Activated CD8-positive, alpha-beta memory T cell treated with anti-CD3 and anti-CD28 coated beads for 36 hours (primary cell): ENCODE results near the gene RSPH3. TPM values are rescaled to one million over a fixed set of nuclear protein-coding genes. Genes with fewer than 3 reads are reported as not detected.
"Not testable (repeated sequence)": the region's sequence is repeated elsewhere in the genome, so short reads cannot be mapped to it uniquely, and the experiment has no call there.

ENCODE experiments used
- CTCF ChIA-PET: fragments of 350-600 bp; sonication (Branson Sonifier 250); formaldehyde crosslinking; loops from one replicate; lab custom pipeline; 2021; ENCODE audit warnings: antibody characterized with exemption; lab: Charles Lee
- POLR2A ChIA-PET: fragments of 350-600 bp; sonication (Branson Sonifier 250); formaldehyde crosslinking; loops from one replicate; lab custom pipeline; 2021; ENCODE audit warnings: antibody characterized with exemption; lab: Charles Lee
- total RNA-seq, 2 experiments: library from RNA; stranded (reverse); gene quantifications; one replicate each; pipeline ENCODE4 v1.2.3, GENCODE V29; 2021

The RSPH3 gene
- total RNA-seq, 2 experiments from 2014 or later, result 4.2 to 4.5 TPM

GRCh38 chr6:158958504-158959386 lies 41.3 kb downstream of the RSPH3 start:
- POLR2A ChIA-PET, result no interaction called here
- CTCF ChIA-PET, result interaction anchor here (0.9 to 1.6 kb wide), 2 partner anchors 10 to 165 kb away, joined by 3 to 4 read pairs; no protein-coding TSS in a partner anchor

GRCh38 chr6:158955255-158955654 lies 44.7 kb downstream of the RSPH3 start:
- ChIA-PET POLR2A (no interaction called here), CTCF (no interaction called here)

- POLR2A ChIA-PET, result no interaction called here
- CTCF ChIA-PET, result interaction anchor here (1.1 kb wide), 1 partner anchor 207 kb away, joined by 3 read pairs; no protein-coding TSS in a partner anchor
Observed at GRCh38 chr6:158954753-158955152, 45.2 kb downstream of the RSPH3 start.

GRCh38 chr6:158952011-158952410 lies 48.0 kb downstream of the RSPH3 start:
- CTCF ChIA-PET, POLR2A ChIA-PET: not testable (repeated sequence)

GRCh38 chr6:158951565-158951964 lies 48.4 kb downstream of the RSPH3 start:
- CTCF ChIA-PET, POLR2A ChIA-PET: not testable (repeated sequence)

- ChIA-PET CTCF (no interaction called here), POLR2A (no interaction called here)
Observed at GRCh38 chr6:158947284-158947683, 52.7 kb downstream of the RSPH3 start.

GRCh38 chr6:158943380-158944032 lies 56.5 kb downstream of the RSPH3 start:
- POLR2A ChIA-PET, result no interaction called here
- CTCF ChIA-PET, result interaction anchor here (0.7 kb wide), 1 partner anchor 25 kb away, joined by 3 read pairs; no protein-coding TSS in a partner anchor

- ChIA-PET POLR2A (interaction anchor here (0.5 kb wide), 1 partner anchor 24 kb away, joined by 3 read pairs; no protein-coding TSS in a partner anchor), CTCF (no interaction called here)
Observed at GRCh38 chr6:158942349-158942748, 57.7 kb downstream of the RSPH3 start.

- ChIA-PET POLR2A (no interaction called here), CTCF (no interaction called here)
Observed at GRCh38 chr6:158941246-158941645, 58.8 kb downstream of the RSPH3 start.

GRCh38 chr6:158939255-158940159 lies 60.5 kb downstream of the RSPH3 start:
- ChIA-PET POLR2A (interaction anchor here (0.7 kb wide), 1 partner anchor 391 kb away, joined by 6 read pairs; no protein-coding TSS in a partner anchor), CTCF (no interaction called here)

- CTCF ChIA-PET, result no interaction called here
- POLR2A ChIA-PET, result interaction anchor here (0.7 kb wide), 1 partner anchor 391 kb away, joined by 6 read pairs; no protein-coding TSS in a partner anchor
Observed at GRCh38 chr6:158938811-158939254, 61.2 kb downstream of the RSPH3 start.

GRCh38 chr6:158938220-158938619 lies 61.8 kb downstream of the RSPH3 start:
- ChIA-PET CTCF (no interaction called here), POLR2A (no interaction called here)

GRCh38 chr6:158934157-158934556 lies 65.8 kb downstream of the RSPH3 start:
- CTCF ChIA-PET, result interaction anchor here (0.6 kb wide), 1 partner anchor 62 kb away, joined by 5 read pairs; no protein-coding TSS in a partner anchor
- POLR2A ChIA-PET, result no interaction called here

GRCh38 chr6:158933079-158933595 lies 66.9 kb downstream of the RSPH3 start:
- ChIA-PET CTCF (no interaction called here), POLR2A (no interaction called here)

- ChIA-PET CTCF (interaction anchor here (0.6 to 0.7 kb wide), 2 partner anchors 135 to 255 kb away, joined by 4 to 5 read pairs; no protein-coding TSS in a partner anchor), POLR2A (no interaction called here)
Observed at GRCh38 chr6:158928068-158928467, 71.9 kb downstream of the RSPH3 start.

- ChIA-PET POLR2A (interaction anchor here (0.7 kb wide), 1 partner anchor 95 kb away, joined by 10 read pairs; no protein-coding TSS in a partner anchor), CTCF (interaction anchor here (0.6 kb wide), 1 partner anchor 11 kb away, joined by 3 read pairs; no protein-coding TSS in a partner anchor)
Observed at GRCh38 chr6:158926414-158926813, 73.6 kb downstream of the RSPH3 start.

GRCh38 chr6:158924499-158925455 lies 75.2 kb downstream of the RSPH3 start:
- POLR2A ChIA-PET, result no interaction called here
- CTCF ChIA-PET, result no interaction called here
